ENCODE measurements around the gene ABHD14A.
"Not testable (repeated sequence)": the region's sequence is repeated elsewhere in the genome, so short reads cannot be mapped to it uniquely, and the experiment has no call there.

Gene ABHD14A

DNA sequence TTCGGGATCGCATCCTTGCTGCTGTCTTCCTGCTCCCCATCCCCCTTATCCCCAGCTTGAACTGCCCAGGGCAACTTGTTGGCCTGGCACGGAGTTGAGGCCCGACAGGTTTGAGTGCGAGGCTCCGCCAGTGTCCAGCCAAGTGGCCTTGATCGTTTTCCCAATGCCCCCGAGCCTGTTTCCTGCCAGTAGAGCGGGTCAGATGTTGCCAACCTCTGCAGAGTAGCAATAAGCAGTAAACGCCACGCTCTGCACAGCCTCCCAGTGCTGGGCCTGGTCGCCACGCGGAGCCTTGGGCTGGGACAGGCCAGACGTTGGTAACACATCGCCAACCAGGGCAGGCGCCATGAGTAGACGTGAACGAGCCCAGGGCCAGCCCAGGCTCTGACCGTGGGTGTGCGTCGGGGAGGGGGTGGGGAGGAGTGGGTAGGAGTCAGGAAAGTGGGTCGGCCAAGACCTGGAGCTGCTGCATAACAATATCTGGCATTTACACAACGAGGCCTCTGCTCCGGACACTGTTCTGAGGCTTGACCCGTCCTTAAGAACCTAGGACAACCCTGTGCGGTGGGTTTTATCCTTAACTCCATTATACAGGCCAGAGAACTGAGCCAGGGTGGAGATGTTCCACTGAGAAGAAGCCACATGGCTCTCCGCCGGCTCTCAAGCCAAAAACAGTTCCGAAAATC, 444 bp upstream of the ABHD14A start:
- DNase-seq, result no peak

DNA sequence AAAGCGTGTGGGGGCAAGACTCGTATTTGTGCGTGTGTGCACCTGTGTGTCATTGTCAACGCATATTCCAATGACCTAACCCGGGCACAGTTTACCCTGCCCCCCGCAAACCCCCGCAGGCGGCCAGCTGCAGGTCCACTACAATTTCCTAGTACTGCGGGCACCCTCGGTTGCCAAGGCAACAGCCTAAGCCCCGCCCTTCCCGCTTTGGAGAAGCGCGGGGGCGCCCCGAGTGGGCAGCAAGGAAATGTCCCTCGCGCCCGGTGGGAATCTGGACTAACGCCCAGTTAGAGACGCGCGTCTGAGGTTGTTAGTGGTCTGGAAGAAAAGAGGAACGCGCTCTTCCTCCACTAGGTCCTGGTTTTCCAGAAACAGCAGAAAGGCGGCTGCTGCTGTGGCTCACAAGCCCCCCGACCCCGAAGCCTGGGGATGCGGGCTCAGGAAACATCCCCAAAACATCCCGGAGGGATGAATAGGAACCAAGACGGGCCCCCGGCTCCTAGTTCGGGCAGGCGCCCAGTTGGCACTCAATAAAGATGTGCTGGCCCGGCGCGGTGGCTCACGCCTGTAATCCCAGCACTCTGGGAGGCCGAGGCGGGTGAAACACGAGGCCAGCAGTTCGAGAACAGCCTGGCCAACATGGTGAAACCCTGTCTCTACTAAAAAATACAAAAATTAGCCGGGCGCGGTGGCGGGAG, 1.1 kb downstream of the ABHD14A start:
- DNase-seq, result peak; percentile 68

DNA sequence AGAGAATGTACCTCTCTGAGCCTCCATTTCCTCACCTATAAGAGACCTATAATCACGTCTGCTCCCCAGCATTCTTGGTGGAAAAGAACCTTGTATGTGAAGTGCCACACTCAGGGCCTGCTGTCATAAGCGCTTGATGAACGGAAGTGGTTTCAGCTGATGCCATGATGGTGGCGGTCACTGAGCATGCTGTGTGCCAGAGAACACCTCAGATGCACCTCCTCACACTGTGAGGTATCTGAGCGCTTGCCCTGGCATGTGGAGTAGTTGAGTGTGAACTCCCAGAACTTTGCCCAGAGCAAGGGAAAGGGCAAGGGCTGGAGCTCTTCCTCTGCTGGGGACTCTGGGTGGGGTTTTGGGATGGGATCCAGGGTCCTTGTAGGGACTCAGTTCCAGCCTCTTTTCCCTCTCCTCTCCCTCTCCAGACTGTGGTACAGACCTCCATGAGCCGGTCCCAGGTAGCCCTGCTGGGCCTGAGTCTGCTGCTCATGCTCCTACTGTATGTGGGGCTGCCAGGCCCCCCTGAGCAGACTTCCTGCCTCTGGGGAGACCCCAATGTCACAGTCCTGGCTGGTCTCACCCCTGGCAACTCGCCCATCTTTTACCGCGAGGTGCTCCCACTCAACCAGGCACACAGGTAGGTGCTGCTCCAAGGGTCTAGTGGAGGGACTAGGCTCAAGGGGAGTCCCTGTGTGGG, 2.7 kb downstream of the ABHD14A start:
- DNase-seq, result no peak

GRCh38 chr3:51978143-51978502, 3.3 kb downstream of the ABHD14A start:
- DNase-seq, result no peak

DNA sequence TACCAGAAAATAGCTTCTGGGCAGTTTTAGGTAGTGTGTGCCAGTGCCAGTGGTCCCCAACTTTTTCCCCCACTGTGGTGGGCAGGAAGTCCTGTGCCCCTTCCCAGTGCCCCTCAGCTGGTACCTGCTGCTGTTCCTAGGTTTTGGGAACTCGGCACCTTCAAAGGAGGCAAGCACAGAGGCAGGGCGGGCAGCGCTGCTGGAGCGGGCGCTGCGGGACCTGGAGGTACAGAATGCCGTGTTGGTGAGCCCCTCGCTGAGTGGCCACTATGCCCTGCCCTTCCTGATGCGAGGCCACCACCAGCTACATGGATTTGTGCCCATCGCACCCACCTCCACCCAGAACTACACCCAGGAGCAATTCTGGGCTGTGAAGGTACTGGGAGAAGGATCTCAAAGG, 5.4 kb downstream of the ABHD14A start:
- DNase-seq, result no peak

DNA sequence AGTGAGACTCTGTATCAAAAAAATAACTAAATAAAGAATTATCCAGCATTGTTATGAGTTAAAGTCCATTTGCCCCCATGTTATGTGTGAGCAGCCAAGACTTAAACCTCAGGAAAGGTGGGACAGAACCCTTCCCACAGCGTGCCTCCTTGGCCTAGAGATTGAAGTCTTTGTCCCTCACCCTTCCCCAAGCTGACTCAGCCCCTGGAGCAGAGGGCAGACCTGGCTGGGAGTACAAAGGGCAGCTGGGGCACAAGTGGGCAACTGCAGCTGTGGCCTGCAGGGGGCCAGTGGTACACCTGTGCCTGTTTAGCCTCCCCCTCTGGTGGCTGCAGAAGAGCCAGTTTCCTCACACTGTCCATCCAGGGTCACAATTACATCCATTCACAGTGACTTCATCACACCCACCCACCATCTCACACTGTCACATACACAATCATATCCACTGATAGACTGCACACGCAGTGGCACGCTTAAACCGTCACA, 7.5 kb downstream of the ABHD14A start:
- DNase-seq, result peak; percentile 17

DNA sequence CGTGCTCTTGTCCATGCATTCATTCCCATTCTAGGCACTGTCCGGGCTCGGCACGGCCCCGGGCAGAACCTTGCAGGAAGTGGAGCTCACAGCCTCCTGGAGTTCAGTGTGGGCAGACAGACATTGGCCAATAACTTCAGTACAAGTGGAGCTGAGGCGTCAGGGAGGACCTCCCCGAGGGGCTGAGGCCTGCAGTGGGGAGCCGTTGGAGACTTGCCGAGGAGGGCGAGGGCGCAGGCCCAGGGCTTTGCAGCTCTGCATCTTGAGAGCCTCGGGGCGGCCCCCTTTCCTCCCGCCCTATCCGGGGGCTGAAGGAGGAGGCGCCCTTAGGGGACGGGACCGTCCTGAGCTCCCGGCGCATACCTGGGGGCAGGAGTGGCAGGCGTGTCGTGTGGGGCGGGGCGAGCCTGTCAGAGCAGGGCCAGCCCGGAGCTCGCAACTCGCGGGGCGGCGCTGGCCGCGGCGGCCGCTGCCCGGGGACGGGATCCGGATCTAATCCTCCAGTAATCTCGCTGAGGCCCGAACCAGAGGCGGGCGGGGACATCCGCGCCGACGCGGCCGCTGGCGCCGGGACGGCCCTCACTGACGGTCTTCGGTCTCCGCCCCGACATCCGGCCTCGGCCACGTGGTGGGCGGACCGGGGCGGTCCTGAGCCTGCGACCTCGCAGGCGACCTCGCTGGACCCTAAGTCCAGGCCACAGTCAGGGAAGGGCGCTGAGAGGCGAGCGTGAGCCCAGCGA, 8.1 kb downstream of the ABHD14A start, which contains the start of gene ACY1:
TSS of gene ACY1 (plus strand) at position 698 of the 740 bp plus-strand sequence. CDS start 530 bp downstream, outside the sequence.
- DNase-seq, result peak; percentile 81

DNA sequence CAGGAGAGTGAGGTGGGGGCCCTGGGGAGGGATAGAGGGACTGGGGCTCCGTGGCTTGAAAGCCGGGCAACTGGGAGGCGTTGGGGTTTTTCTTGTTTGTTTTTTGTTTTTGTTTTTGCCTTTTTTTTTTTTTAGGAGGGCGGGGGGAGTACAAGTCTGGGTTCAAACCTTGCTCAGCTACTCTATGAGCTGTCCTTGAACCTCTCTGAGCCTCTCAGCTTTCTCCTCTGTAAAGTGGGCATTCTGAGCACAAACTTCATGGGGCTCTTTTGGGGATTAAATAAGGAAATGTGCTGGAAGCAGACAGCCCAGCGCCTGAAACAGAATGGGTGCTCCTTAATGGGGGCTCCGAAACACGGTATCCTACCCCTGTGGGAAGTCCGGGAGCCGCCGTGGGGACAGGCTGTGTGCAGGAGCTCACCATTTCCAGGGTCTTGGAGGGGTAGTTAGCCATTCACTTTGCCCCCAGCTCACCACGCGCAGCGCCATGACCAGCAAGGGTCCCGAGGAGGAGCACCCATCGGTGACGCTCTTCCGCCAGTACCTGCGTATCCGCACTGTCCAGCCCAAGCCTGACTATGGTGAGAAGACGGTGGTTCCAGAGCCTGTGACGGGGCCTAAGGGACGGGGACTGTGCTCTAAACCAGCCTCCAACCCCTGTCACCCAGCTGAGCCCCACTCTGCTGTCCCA, 8.9 kb downstream of the ABHD14A start:
- no peak for DNase-seq

DNA sequence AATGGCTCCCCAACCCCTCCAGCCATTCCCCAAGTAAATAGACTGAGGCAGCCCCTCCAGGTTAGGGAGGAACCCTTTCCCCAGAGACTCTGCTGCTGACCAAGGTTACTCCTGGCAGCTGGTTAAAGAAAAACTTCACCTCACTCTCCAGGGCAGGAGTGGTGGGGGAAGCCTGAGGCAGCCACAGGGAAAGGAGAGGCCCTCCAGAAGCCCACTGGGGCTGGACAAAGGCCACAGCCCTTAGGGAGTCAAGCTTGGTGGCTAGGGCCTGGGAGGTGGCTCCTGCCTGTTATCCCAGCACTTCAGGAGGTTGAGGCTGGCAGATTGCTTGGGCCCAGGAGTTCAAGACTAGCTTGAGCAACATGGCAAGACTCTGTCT, 9.4 kb downstream of the ABHD14A start:
- no peak for DNase-seq

DNA sequence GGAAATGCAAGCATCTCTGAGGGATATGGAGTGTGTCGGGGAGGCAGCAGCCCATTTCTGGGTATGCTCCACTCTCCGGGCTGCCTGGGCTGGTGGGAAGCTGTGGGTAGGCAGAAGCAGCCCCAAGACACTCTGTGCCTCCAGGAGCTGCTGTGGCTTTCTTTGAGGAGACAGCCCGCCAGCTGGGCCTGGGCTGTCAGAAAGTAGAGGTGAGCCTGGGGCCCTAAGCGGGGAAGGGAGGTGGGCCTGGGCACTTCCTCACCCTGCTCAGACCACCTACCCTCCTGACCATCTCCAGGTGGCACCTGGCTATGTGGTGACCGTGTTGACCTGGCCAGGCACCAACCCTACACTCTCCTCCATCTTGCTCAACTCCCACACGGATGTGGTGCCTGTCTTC, 10.2 kb downstream of the ABHD14A start:
- DNase-seq, result no peak

GRCh38 chr3:51986010-51986947, 11.4 kb downstream of the ABHD14A start:
- no peak for DNase-seq

DNA sequence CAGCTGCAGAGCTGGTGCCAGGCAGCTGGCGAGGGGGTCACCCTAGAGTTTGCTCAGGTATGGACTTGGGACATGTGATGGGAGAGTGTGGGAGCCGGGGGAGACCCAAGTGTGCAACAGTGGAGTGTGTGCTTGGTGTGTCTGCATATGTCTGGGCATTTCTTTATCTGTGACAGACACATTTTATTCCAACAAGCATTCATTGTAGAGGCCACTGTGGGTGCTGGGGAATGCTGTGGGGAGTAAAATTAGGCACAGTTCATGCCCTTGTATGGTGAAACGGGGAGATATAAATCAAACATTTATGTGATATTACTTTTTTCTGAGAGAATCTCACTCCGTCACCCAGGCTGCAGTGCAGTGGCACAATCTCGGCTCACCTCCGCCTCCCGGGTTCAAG, 12.7 kb downstream of the ABHD14A start:
- no peak for DNase-seq

DNA sequence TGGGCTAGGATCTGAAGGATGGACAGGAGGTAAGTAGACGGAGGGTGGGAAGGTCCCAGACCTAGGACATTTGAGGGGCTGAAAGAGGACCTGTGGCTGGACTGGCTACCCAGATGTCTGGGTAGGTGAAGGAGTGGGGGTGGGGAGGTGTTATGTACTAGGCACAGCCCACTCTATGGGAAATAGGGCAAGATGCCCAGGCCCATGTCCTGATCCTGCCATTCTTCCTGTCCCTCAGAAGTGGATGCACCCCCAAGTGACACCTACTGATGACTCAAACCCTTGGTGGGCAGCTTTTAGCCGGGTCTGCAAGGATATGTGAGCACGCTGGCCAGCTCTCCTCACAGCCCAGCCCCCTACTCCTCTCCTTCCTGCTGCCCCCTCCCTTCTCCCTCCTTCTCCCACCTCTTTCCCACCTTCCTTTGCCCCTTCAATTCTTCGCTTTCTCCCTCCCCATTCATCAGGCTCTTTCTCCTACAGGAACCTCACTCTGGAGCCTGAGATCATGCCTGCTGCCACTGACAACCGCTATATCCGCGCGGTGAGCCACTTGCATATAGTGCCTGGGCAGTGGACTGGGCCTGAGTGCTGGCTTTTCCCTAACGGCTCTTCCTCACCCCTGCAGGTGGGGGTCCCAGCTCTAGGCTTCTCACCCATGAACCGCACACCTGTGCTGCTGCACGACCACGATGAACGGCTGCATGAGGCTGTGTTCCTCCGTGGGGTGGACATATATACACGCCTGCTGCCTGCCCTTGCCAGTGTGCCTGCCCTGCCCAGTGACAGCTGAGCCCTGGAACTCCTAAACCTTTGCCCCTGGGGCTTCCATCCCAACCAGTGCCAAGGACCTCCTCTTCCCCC, 13.7 kb downstream of the ABHD14A start:
- no peak for DNase-seq

DNA sequence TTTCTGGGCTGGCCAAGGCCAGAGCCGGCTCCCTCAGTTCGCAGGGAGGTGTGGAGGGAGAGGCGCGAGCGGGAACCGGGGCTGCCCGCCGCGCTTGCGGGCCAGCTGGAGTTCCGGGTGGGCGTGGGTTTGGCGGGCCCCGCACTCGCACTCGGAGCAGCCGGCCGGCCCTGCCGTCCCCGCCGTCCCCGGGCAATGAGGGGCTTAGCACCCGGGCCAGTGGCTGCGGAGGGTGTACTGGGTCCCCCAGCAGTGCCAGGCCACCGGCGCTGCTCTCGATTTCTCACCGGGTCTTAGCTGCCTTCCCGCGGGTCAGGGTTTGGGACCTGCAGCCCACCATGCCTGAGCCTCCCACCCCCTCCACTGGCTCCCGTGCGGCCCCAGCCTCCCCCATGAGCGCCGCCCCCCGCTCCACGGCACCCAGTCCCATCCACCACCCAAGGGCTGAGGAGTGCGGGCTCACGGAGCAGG, 15.7 kb downstream of the ABHD14A start:
- DNase-seq, result not testable (repeated sequence)

- DNase-seq, result no peak
Observed at GRCh38 chr3:51992017-51992682, 17.3 kb downstream of the ABHD14A start.

- DNase-seq, result not testable (repeated sequence)
Observed at GRCh38 chr3:51993657-51994056, 18.8 kb downstream of the ABHD14A start.

GRCh38 chr3:51994530-51994929, 19.7 kb downstream of the ABHD14A start:
- DNase-seq, result no peak

- peak; percentile 96 for DNase-seq
Observed at GRCh38 chr3:51995346-51996163, 20.7 kb downstream of the ABHD14A start, which contains the start of gene RPL29. Gene RPL29, minus strand, starts transcription at chr3:51995895. Its CDS starts 434 bp downstream, at chr3:51995461.

All from fibroblast of skin of scalp (primary cell).